DMS153 treated with DMSO at 0.1 percent for 48 hours (cell line): ENCODE data around the gene DNAJC5.

Experiments
- DNase-seq: peaks from one replicate; lab custom pipeline; 2025; ENCODE audit not compliant: unreplicated experiment; lab: John Stamatoyannopoulos, UW

DNAJC5 gene

DNA sequence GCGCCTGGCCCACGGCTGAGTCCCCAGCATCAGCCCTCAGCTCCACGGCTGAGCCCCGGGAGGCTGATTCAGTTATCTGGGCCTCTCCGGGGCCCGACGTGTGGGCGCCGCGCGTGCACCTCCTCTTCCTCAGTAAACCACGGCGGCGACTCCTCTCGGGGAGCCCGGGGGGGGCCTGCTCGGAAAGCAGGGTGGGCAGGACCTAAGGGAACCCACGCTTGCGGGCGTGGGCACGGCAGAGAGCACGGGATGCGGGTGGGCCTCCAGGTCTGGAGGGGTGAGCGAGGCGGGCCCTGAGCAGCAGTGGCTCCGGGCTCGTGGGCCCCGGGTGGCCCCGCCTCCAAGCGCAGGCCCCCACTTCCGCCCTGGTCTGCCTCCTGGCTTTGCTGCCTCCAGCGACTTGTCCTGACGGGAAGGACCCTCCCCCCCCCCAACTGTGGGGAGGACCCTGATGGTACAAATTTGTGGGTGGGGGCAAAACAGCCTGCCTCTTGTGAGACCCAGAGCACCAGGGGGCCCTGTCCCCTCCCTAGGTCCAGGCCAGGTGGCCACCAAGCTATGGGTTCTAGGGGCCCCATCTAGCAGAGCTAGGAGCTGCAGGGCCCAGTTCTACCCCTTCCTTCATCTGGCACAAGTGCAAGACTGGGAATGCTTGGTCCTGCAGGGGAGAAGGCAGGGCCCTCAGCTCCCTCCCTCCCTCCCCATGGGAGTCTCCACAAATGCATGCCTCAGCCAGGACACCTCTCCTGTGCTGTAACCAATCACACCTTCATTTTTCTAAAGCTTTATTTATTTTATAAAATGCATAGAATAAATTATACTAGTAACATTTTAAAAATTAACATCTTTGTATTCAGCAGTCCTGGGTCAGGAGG lies 44.4 kb downstream of the DNAJC5 start:
- no peak for DNase-seq

DNA sequence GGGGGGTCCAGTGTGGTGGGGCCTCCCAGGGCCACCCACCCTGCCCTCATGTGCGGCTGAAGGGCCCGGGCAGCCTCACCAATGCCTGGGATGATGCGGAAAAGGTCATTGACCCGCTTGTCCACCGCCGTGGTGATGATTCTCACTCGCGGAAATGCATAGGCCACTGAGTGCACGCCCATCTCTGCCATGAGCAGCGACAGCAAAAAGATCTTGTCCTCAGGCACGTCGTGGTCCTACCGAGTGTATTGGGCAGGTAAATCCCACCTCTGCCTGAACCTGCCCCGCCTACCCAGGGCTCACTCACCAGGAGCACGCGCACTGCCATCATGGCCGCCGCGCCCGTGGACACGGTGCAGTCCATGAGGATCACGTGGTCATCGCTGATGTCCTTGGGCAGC lies 45.1 kb downstream of the DNAJC5 start:
- no peak for DNase-seq

DNA sequence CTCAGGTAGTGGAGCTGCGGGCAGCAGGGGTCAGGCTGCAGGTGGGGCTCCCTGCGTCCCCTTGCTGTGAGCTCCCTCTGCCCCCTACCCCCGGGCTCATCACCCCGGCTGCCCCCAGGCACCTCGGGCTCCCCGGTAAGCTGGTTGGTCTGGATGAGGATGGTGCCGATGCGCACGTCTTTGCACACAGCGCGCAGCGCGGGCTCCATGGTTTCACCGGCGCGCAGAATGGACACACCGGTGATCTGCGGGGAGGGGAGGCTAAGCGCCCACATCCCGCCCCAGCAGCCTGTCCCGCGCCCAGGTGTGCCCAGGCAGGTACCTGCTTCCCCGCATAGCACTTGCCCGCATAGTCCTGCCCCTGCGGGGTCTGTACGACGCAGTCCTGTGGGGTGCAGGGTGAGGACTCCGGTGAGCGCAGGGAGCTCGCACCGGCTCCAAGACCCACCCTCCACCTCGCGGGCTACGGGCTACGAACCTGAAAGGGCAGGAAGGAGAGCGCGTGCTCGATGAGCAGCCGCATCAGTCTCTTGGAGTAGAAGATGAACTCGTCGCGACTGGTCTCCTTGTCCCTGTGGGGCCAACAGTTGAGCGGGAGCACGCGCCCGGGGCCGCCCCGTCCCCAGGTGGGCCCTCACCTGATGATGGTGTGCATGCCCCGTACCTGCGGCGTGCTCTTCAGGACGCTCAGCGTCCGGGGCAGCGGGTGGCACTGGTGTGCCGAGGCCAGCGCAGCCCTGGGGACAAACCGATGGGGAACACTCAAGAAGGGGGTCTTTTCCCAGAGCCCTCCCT lies 45.7 kb downstream of the DNAJC5 start:
- DNase-seq = no peak

DNA sequence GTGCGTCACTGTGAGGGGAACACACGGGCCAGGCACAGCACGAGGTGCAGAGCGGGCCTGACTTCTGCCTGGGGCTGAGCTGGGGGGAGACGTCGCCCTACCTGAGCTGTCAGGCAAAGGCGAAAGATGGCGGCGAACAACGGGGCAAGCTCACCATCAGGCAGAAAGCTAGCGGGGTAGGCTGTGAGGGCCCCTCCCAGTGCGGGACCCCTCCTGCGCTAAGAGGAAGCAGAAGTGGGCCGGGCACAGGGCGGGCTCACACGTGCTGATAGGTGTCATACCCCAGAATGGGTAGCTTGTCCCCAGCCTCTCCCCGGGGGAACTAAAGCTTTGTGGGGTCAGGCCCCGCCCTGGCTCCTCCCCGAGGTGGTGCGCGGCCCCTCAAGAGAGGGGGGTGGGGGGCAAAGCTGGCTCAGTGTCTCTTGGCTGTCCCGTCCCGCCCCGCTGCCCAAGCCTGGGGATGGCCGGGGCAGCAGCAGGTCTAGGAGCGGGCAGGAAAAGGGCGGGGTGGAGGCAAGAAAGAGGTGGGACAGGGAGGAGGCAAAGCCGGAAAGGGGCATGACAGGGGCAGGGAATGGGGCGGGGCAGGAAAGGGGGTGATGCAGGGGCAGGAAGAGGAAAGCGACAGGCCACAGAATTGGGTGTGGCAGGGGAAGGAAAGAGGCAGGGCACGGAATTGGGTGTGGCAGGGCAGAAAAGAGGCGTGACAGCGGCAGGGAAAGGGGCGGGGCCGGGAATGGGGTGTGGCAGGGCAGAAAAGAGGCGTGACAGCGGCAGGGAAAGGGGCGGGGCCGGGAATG lies 46.6 kb downstream of the DNAJC5 start:
- DNase-seq = no peak

DNA sequence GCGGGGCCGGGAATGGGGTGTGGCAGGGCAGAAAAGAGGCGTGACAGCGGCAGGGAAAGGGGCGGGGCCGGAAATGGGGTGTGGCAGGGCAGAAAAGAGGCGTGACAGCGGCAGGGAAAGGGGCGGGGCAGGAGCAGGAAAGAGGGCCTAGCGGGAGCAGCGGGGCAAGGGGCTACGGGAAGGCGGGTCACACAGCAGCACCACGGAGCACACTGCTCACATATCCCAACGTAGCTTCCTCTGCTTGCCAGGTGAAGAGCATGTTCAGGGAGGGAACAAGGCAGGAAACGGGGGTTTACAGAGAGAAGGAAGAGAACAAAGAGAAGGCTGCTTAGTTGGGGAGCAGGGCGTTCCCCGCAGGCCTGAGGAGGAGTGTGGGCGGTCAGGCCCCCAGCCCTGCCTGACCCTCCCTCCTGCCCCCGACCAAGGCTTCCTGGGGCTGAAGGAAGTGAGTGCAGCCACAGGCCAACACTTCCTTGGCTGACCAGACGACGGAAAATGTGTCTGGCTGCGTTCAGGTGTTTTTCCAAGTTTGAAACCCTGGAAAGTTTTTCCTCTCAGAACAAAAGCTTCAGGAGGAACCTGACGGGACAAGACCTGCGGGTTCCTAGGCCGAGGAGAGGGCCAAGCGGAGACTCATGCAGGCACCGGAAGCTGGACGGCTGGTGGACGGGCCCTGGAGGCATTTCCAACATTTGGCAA lies 47.5 kb downstream of the DNAJC5 start:
- DNase-seq = no peak

DNA sequence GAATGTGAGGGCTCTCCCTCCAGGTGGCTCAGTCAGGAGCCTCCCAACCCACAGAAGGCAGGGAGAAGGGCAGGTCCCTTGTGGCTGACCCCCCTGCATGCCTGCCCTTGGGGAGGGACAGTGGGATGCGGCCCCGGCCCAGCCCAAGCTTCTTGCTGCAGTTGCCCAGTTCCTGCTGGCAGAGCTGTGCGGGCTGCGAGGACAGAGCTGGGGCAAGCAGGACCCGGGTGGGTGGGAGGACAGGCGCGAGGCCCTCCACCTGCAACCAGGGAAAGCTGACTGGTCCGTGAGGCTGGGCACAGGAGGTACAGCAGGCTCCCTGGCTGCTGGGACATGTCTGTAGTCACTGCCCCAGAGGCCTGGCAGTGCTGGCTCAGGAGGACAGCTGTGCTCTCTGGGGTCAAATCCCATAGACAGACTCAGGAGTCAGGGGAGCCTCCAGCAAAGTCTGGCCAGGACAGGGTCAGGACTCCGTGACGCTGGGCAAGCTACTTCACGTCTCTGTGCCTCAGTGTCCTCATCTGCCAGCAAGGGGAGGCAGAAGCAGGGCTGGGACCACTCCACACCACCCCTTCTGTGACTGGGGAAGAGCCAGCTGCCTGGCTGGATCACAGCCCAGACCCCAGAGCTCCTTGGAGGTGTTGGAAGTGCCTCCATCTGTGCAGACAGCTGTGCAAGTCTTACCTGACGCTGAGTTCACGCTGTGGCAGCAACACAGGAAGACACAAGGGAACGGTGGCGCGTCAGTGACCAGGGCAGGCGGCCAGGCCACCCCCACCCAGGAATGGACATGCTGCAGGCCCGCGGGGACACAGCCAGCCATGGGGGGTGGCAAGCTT lies 48.3 kb downstream of the DNAJC5 start:
- no peak for DNase-seq

DNA sequence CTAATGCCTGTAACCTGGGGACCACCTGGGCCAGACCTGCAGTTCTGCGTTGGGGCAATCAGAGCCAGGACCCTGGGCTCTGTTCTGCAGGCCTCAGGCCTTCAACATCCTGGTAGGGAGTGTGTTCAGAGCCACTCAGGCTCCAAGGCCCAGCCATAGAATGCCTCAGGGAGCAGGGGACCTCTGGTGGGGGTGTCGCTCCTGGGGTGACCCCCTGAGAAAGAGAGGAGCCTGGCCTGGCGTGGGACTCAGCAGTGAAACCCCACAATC lies 48.8 kb downstream of the DNAJC5 start:
- DNase-seq = no peak

DNA sequence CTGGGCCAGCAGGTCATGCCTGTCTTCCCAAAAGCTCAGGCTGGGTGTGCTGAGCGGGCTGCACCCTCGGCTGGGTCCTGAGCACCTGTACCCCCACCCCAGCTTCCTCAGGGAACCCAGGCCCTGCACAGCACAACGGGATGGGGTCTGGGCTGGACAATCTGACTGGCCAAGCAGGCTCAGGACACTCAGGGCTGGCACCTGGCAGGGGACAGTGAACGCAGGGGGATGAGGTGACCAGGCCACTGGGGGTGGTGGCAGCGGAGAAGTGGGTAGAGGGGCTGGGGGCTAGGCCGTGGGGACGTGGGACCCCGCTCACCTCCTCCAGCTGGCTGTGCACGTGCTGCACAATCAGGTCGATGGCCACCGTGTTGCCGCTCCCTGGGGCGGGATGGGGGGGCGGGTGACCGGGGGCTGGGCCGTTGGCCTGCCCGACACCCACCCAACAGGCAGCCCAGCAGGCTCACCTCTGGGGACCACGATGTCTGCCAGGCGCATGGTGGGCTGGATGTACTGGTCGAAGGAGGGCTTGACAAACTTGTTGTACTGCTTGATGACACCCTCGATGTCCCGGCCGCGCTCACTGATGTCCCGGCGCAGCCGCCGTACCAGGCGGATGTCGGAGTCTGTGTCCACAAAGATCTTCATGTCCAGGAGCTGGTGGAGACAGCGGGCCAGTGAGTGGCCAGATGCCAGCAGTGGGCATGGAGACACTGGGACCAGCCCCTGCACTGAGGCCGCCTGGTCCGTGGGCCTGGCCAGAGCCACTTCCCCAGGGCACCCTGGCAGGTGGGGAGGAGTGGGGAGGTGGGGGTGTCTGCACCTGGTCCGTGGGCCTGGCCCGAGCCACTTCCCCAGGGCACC lies 49.4 kb downstream of the DNAJC5 start:
- no peak for DNase-seq

DNA sequence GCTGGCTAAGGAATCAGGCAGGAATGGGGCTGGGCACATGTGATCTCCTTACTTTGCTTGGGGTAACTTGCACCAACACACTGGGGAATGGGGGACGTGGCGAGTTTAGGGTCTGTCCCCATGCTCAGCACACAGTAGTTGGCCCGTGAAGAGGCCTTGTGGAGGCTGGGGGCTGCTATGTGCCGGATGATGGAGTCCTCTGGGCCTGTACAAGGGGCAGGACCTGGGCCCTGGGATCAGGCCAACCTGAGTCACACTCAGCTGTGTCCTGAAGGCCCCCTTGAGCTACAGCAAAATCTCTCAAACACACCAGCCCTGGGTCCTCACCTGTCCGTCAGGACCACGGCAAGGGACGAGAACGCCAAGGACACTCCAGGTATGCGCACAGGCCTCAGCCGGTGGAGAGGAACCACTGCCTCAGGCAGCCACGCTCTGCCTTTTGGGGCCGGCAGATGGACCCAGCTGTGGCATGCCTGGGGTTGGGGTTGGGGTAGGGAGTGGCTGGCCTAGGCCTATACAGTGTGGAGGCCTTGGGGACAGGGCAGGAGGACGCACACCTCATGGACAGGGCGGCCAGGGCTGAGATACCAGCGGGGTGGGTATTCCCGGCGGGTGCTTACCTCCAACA lies 50.2 kb downstream of the DNAJC5 start:
- no peak for DNase-seq

DNA sequence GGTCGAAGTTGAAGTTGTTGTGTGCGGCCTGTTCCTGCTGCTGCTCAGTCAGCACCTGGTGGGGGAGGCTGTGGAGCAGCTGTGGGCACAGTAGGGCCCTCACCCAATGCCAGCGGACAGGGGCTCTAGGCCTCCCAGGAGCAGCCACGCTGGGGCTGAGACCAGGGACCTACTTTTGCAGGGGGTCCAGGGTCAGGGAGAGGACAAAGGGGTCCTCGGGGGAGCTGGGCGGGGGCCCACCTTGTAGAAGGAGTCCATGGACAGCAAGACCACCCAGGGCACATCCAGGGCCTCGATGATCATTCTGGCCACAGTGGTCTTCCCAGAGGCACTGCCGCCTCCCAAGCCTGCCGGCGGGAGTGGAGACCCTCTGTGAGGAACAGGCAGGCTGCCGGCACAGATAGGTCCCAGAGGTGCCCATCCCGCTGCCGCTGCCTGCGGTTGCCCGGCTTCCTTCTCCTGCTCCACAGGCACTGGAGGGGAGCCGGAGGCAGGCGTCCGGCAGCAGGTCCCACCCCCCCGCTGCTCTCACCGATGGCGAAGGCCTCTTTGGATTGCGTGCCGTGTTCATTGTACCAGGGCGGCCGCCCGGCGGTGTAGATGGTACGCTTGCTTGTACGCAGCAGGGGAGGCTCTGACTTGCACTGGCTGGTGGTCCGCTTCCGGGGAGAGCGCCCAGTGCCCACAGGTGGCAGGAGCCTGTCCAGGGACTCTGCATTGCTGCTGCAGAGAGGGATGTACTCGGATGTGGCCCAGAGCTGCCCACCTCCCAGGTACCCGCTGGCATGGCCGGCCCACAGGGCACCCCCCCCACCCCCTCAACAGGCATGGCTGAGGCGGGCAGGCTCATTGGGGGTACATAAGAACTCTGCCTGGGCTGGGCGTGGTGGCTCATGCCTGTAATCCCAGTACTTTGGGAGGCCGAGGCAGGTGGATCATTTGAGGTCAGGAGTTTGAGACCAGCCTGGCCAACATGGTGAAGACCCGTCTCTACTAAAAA lies 51.3 kb downstream of the DNAJC5 start:
- DNase-seq = no peak

DNA sequence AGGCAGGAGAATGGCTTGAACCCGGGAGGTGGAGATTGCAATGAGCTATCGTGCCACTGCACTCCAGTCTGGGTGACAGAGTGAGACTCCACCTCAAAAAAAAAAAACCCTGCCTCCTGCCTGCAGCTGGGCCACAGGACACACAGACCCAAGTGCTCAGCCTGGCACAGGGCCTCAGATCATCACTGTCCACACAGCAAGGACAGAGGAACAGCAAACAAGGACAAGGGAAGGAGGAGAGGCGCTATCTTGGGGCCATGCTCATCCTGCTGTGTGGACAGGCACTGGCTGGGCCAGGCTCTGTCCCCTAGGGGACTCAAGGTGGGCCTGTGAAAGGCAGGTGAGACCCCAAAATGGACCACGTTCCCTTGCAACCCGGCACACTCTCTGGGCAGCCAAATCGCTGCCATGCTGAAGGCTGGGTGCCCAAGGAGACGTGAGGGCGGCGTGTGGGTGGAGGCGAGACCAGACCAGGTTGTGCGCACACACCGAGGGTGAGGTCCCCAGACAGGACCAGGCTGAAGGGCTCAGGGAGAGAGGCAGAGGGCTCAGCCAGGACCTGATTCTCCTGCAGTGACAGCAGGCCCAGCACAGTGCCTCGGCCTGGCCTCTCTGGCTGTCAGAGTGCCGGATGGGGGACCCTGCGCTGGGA lies 52.2 kb downstream of the DNAJC5 start:
- no peak for DNase-seq

DNA sequence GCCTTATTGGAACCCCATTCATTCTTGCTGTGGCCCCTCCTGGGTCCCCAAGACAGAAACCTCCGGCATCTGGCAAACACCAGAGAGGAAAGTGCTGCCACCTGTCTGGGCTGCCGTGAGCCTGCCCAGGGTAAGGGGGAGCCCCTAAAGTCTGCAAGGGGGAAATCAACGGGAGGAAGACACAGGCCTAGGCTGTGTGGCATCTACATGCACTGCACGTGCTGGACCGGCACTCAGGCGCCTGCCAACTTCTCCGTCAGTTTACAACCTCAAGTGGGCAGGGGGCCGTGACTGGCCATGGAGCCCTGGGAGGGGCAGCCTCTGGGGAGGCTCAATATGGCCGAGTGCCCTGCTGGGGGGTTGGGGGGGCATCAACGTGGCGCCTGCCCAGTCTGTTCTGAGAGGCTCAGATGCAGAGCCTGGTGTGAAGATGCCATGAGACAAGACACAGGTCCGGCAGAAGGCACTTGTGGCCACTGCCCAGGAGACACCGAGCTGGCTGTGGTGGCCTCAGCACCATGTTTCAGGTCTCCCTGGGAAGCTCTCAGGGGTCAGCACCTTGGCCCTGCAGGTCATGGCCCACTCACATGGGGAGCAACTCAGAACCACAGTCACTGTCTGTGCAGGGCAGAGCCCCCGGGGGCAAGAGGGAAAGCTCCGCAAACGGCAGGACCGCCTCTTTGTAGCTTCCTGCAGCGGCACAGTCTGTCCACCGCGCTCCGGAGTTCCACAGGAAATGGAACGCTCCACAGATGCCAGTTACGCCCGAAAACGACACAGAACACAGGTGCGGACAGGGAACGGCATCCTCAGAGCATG lies 52.9 kb downstream of the DNAJC5 start:
- DNase-seq = peak; percentile 52

DNA sequence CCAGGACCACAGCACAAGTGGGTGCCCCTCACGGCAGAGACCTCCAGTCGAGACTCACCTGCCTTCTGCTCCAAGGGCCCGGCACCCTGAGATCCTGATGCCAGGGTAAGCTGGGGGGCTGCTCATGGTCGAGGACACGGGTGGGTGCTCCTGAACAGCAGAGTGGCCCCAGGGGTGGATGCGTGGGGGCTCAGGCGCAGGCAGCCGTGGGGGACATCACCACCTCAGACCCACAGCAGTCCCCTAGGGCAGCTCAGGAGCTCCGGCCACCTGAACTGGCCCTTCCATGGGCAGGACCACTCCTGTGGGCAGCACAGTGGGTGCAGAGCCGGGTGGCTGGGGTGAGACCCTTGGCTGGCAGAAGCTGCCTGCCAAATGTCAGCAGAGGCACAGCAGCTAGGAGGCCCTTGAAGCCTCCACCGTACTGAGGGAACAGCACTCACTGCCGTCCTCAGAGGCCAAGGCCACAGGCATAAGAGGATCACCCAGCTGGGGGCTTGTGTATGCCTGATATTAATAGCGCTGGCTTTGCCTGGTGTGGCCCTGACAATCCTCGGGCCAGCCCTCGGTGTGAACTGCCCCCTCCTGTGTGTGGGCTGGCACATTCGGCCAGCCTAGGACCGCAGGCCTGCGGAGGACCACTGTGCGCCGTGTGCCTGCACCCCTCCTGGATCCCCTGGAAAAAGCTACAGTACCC lies 55.9 kb downstream of the DNAJC5 start:
- no peak for DNase-seq

DNA sequence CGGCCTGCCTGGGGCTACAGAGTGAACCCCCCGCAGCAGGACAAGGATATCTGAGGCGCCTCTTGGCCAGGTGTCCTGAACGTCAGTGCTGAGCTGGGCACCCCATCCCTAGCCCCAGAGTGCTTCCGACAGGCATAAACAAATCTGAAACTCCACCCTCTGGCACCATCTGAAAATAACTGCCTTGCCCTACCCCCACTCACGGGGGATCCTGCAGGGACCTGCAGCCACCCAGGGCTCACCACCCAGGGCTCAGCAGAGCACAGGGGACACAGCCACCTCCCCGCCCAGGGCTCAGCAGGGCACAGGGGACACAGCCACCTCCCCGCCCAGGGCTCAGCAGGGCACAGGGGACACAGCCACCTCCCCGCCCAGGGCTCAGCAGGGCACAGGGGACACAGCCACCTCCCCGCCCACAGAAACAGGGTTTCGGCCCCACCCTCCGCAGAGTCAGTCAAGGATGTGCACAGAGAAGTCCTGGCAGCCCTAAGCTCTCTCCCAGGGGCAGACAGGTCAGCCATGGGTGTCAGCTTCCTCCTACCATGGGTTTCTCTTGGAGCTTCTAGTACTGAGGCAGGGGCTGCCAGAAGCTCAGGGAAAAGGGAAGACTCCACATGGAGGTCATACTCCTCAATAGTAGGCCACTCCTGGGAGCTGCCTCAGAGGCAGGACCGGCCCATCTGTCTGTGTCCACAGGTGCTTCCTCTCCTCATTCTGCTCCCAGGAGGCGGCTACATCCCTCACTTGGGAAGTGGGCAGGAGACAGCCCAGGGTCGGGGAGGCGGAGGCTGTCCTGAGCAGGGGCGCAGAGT lies 56.7 kb downstream of the DNAJC5 start:
- no peak for DNase-seq

DNA sequence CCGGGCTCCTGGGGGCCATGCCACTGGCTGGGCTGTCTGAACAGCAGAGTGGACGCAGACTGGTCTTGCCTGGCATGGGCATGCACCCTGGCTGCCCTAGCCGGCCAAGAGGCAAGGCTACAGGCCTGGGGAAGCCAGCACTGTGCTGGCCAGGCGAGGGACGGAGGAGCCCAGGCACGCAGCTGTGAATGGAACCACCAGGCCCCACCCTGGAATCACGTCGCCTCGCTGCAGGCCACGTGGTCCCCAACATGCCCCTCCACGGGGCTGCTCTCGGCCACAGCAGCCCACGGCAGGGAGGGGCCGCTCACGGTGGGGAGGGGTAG lies 57.2 kb downstream of the DNAJC5 start:
- DNase-seq = no peak
